ENCODE results near the gene UQCRHL.
A peak's percentile ranks its signal among the peaks of the same experiment; 100 is the strongest.

UQCRHL gene

GRCh38 chr1:15799928-15800835 lies 7.3 kb downstream of the UQCRHL start (continued):
- TF ChIP-seq ZNF362 (tag by site-specific recombination; IDR thresholded peaks at IDR 0.05) (no peak), ZNF623 (tag by site-specific recombination; IDR thresholded peaks at IDR 0.05) (no peak), ZNF426 (tag by site-specific recombination; IDR thresholded peaks at IDR 0.05) (no peak), ZNF2 (tag by site-specific recombination; IDR thresholded peaks at IDR 0.05) (no peak), ZNF596 (tag by site-specific recombination; IDR thresholded peaks at IDR 0.05) (no peak), FEZF1 (tag by site-specific recombination; IDR thresholded peaks at IDR 0.05) (no peak), SP3 (tag by site-specific recombination; IDR thresholded peaks at IDR 0.05) (peak; percentile 83), ZNF830 (tag by site-specific recombination; IDR thresholded peaks at IDR 0.05; ENCODE audit: low read depth) (no peak), ZNF223 (tag by site-specific recombination; IDR thresholded peaks at IDR 0.05) (no peak), ZNF335 (tag by site-specific recombination; conservative IDR thresholded peaks at IDR 0.05) (no peak), ZSCAN5A (tag by site-specific recombination; IDR thresholded peaks at IDR 0.05) (no peak), ZNF114 (tag by site-specific recombination; IDR thresholded peaks at IDR 0.05) (no peak), PRDM1 (tag by site-specific recombination; IDR thresholded peaks at IDR 0.05) (peak; percentile 58), ZFP37 (tag by site-specific recombination; IDR thresholded peaks at IDR 0.05) (peak; percentile 32; the same call in 1 of the 2 replicates), BCL11A (tag by site-specific recombination; IDR thresholded peaks at IDR 0.05; ENCODE audit: low read depth) (peak; percentile 55; the same call in 1 of the 2 replicates), HOXD13 (CRISPR knock-in tag; IDR thresholded peaks at IDR 0.05; ENCODE audit: borderline replicate concordance) (no peak), ZFP3 (tag by site-specific recombination; IDR thresholded peaks at IDR 0.05; ENCODE audit: low read depth) (no peak), ZNF768 (tag by site-specific recombination; IDR thresholded peaks at IDR 0.05) (peak; percentile 79; the same call in 1 of the 2 replicates), YY1 (tag by site-specific recombination; IDR thresholded peaks at IDR 0.05) (no peak), ZNF776 (tag by site-specific recombination; IDR thresholded peaks at IDR 0.05; ENCODE audit: borderline replicate concordance) (no peak), PRDM10 (tag by site-specific recombination; IDR thresholded peaks at IDR 0.05) (peak; percentile 92)
- TF ChIP-seq, protein P1, sequence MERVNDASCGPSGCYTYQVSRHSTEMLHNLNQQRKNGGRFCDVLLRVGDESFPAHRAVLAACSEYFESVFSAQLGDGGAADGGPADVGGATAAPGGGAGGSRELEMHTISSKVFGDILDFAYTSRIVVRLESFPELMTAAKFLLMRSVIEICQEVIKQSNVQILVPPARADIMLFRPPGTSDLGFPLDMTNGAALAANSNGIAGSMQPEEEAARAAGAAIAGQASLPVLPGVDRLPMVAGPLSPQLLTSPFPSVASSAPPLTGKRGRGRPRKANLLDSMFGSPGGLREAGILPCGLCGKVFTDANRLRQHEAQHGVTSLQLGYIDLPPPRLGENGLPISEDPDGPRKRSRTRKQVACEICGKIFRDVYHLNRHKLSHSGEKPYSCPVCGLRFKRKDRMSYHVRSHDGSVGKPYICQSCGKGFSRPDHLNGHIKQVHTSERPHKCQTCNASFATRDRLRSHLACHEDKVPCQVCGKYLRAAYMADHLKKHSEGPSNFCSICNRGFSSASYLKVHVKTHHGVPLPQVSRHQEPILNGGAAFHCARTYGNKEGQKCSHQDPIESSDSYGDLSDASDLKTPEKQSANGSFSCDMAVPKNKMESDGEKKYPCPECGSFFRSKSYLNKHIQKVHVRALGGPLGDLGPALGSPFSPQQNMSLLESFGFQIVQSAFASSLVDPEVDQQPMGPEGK (tag by site-specific recombination; IDR thresholded peaks at IDR 0.05), result peak; percentile 64
- TF ChIP-seq, protein P2, sequence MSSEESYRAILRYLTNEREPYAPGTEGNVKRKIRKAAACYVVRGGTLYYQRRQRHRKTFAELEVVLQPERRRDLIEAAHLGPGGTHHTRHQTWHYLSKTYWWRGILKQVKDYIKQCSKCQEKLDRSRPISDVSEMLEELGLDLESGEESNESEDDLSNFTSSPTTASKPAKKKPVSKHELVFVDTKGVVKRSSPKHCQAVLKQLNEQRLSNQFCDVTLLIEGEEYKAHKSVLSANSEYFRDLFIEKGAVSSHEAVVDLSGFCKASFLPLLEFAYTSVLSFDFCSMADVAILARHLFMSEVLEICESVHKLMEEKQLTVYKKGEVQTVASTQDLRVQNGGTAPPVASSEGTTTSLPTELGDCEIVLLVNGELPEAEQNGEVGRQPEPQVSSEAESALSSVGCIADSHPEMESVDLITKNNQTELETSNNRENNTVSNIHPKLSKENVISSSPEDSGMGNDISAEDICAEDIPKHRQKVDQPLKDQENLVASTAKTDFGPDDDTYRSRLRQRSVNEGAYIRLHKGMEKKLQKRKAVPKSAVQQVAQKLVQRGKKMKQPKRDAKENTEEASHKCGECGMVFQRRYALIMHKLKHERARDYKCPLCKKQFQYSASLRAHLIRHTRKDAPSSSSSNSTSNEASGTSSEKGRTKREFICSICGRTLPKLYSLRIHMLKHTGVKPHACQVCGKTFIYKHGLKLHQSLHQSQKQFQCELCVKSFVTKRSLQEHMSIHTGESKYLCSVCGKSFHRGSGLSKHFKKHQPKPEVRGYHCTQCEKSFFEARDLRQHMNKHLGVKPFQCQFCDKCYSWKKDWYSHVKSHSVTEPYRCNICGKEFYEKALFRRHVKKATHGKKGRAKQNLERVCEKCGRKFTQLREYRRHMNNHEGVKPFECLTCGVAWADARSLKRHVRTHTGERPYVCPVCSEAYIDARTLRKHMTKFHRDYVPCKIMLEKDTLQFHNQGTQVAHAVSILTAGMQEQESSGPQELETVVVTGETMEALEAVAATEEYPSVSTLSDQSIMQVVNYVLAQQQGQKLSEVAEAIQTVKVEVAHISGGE (tag by site-specific recombination; conservative IDR thresholded peaks at IDR 0.05; ENCODE audit: low read depth), result peak; percentile 91

All from HEK293 (cell line).